AG10803 (cell line): ENCODE data around the gene DGKG.

ENCODE experiments used
- DNase-seq: peaks from one replicate; pipeline ENCODE4 v3.0.0; 2010; ENCODE audit warnings: low read depth
- H3K4me3 ChIP-seq: 2 replicates; pipeline ENCODE4 v1.5.1; 2011; ENCODE audit warnings: mild to moderate bottlenecking, low read length, control low read depth
- TF ChIP-seq, protein P1 (sequence below): conservative IDR thresholded peaks from 2 replicates; pipeline ENCODE4 v1.5.1; 2011; ENCODE audit warnings: mild to moderate bottlenecking, low read length, control low read depth, inconsistent platforms

Gene DGKG

DNA sequence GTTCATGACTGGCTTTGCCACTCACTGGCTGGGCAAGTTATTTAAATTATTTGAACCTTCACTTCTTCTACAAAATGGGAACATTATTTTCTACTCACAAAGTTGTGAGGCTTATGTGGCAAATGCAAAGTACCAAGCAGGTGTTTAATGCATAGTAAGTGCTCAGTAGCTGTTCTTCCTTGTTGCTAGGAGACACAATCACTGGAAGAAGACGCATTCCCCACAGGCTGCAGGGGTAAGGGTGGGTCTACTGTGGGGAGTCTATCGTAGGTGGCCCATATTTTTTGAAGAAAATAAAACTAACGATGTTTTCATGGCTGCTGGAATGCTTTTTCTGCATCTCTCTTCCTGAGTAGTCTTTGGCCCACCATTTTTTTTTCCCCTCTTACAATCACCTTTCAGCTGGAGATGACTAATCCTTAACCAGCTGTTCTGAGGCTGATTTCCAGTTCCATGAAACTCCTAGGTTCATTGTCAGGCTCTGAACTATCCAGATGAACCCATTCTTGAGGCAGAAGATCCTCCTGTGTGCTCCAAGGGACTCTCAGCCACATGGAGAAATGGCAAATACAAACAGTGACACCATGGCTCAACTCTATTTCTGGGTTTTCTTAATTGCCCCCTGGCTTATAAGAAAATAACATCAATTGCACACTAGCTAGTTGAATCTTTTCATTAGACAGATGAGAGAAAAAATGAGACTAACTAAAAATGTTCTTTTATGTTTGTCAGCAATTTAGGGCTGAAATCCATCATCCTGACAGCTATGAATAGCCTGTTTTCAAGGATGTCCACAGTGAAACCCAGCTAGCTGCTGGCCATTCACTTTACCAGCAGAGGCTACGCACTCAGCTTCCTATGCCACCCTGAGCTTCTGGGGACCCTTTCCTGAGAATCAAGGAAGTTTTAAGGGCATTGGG, 144.9 kb downstream of the DGKG start:
- DNase-seq: no peak
- H3K4me3 ChIP-seq: no peak overlapping the region
- TF ChIP-seq, protein P1, sequence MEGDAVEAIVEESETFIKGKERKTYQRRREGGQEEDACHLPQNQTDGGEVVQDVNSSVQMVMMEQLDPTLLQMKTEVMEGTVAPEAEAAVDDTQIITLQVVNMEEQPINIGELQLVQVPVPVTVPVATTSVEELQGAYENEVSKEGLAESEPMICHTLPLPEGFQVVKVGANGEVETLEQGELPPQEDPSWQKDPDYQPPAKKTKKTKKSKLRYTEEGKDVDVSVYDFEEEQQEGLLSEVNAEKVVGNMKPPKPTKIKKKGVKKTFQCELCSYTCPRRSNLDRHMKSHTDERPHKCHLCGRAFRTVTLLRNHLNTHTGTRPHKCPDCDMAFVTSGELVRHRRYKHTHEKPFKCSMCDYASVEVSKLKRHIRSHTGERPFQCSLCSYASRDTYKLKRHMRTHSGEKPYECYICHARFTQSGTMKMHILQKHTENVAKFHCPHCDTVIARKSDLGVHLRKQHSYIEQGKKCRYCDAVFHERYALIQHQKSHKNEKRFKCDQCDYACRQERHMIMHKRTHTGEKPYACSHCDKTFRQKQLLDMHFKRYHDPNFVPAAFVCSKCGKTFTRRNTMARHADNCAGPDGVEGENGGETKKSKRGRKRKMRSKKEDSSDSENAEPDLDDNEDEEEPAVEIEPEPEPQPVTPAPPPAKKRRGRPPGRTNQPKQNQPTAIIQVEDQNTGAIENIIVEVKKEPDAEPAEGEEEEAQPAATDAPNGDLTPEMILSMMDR: no peak

DNA sequence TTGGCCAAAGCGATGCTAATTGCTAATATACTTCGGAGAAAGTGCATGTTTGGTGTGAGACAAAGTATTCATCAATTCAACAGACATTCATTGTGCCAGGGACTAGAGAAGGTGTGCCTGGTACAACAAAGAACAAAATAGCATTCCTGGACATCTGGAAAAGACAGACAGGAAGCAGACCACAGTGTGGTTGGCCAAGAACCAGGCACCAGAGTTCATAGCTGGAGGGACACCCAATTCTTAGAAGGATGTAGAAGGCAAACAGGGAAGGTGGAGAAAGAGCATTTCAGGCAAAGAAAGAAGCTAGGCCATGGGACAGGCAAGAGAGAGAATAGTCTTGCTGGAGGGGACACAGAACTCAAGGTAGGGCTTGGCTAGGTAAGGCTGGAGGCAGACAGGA, 147.4 kb downstream of the DGKG start:
- TF ChIP-seq, protein P1: no peak
- DNase-seq: no peak
- no peak overlapping the region for H3K4me3 ChIP-seq

DNA sequence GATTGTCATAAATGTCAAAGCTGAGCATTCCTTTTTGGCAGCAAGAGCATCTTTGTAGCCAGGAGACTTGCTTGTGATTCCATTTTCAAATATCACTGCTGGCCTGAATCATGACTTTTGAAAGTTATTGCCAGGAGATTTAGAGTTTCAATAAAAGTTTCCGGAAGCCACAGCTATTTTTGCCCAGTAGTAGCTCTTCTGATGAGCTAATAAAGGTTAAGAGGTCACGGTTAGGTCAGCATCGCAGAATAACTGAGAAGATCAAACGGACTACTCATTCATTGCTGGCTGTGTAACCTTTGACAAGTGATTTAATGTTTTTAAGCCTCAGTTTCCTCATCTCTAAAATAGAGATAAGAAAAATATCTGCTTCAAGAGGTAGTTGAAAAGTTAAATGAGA, 148.1 kb downstream of the DGKG start:
- TF ChIP-seq, protein P1: no peak
- DNase-seq: no peak
- H3K4me3 ChIP-seq: no peak overlapping the region

DNA sequence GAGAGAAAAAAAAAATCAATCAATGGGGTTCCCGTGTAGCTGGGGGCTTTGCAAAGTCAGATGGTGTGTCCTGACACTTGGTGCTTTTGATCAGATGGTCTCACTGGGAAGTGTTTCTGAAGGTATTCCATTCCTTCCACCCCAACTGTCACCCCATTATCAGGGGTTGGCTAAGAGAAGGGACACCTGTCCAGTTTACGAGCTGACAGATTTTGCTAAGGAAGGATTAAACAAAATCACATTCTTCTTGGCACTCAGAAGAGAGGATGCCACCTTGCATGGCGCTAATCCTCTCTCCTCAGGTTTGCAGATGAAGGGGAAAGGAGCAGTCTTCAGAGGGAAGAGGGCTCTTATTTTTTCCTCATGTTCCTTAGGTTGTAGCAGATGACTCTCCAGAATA, 149.4 kb downstream of the DGKG start:
- TF ChIP-seq, protein P1: no peak
- H3K4me3 ChIP-seq: no peak overlapping the region
- DNase-seq: no peak

DNA sequence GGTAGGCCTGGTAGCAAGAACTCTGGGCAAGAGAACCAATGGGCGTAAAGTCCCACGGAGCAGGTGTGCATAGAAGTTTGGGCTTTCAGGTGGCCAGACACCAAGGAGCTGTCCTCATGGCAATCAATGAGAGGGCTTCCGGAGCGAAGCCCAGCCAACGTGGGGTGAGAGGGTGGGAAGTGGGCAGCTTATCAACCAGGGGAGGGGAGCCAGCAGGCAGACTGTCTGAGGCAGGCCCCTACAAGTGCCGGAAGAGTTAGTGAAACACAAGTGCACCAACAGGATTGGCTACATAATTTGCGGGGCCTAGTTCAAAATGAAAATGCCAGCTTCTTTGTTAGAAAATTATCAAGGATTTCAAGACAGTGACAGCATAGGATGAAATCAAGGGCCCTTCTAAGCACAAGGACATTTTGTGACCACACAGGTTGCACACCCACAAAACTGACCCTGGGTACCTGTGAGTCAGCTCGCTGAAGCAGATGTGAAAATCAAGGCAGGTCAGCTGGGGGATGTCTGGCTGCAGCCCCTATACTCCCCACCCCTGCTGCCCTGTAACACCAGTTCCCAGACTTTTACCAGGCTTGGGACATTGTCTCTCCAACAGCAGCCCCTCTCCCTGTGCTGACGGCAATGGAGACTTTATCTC, 151.1 kb downstream of the DGKG start:
- DNase-seq: no peak
- TF ChIP-seq, protein P1: no peak
- H3K4me3 ChIP-seq: no peak overlapping the region

DNA sequence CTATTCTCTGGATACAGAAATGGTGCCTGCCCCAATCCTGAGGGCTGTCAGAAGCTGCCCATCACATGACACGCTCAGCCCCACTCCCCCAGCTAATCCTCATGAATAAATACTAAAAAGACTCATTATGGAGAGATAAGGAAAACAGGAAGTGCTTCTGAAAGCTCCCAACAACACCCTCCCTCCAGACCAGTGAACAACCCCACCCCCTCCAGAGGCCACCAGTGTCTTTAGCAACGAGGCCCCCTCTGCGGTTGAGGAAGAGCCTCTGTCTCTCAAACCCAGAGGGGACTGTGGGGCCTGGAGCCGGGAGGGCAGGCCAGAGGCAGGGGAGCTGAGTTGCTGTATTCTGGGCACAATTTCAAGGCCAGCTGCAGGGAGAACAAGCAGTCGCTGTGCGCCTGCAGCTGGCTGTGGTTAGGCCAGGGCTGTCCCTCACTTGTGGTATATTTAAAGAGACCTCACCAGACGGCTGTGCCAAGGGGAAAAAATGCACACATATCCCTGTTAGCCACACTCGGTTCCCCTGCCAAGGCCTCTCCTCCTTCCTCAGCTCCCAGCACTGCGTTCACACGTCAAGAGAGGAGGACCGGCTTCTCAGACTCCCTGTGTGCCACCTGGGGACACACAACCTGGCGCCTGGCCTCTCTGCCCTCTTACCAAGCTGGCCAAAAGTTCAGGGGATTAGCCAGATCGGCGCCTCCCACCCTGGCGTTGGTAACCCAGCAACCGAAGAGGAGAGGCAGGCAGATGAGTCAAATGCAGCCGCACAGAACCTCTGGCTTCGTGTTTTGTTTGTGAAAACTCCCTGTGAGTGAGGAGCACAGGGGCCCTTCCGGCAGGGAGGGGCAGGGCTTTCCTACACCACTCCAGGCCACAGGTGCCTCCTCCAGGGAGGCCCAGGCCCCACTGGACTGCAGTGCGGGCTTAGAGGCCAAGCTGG, 152.0 kb downstream of the DGKG start:
- no peak overlapping the region for H3K4me3 ChIP-seq
- peak; percentile 60 for DNase-seq
- TF ChIP-seq, protein P1: no peak
